WI38 (cell line): ENCODE measurements around the gene GNGT2.

Source experiments
- H3K4me3 ChIP-seq: 2 replicates; pipeline ENCODE4 v1.5.1; 2011; ENCODE audit warnings: low read depth, mild to moderate bottlenecking, control low read depth, low read length
- CTCF ChIP-seq: IDR thresholded peaks from 2 replicates; pipeline ENCODE4 v1.5.1; 2012; ENCODE audit warnings: low read depth, mild to moderate bottlenecking, control low read depth, low read length

GNGT2 gene

DNA sequence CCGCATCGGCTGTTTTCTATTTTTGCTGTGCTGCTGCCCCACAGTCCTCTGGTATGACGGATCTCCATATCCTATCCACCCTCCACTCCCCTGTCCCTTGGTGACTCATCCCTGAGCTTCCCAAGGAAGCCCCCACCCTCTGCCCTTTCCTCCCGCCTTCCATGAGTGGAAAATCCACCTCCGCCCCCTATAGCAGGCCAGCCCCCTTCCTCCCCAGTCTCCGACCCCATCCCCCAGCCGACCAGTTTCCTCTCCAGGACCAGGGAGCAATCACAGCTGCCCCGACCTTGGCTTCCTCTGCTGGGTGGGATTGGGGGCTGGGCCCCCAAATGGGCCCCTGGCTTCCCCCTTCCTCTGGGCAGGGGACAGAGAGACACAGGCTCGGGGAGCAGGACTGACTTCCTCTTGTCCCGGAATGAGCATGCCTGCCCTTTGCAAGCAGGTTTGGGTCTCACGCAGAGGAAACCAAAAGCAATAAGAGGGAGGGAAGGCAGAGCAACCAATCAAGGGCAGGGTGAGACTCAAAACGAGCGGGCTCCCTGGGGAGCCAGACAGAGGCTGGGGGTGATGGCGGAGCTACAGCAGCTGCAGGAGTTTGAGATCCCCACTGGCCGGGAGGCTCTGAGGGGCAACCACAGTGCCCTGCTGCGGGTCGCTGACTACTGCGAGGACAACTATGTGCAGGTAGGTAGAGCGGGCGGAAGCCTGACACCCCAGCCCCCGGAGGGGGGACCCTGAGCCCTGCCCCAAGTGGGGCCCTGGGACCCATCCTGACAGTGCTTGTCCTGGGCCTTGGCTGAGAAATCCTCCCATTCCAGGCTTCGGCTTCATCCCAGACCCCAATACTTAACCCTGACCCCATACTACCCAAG lies at the start of gene GNGT2, which contains the start of gene ABI3:
Gene GNGT2, minus strand, starts transcription at position 417 of the 872 bp plus-strand sequence. CDS start 3,152 bp downstream, outside the sequence.
Gene ABI3, plus strand, starts transcription at position 550 of the 872 bp plus-strand sequence. Its CDS starts 18 bp downstream, at position 568.
- peak within 1 kb of the TSS; percentile 45 for H3K4me3 ChIP-seq
- no peak for TF ChIP-seq CTCF

GRCh38 chr17:49259663-49260010 lies 49.3 kb upstream of the GNGT2 start:
- TF ChIP-seq CTCF: no peak
- H3K4me3 ChIP-seq: peak overlapping the region; percentile 57

- no peak overlapping the region for H3K4me3 ChIP-seq
- no peak for TF ChIP-seq CTCF
Measured at GRCh38 chr17:49258394-49258793, 48.0 kb upstream of the GNGT2 start.

GRCh38 chr17:49255125-49255524 lies 44.8 kb upstream of the GNGT2 start:
- no peak overlapping the region for H3K4me3 ChIP-seq
- TF ChIP-seq CTCF: no peak

DNA sequence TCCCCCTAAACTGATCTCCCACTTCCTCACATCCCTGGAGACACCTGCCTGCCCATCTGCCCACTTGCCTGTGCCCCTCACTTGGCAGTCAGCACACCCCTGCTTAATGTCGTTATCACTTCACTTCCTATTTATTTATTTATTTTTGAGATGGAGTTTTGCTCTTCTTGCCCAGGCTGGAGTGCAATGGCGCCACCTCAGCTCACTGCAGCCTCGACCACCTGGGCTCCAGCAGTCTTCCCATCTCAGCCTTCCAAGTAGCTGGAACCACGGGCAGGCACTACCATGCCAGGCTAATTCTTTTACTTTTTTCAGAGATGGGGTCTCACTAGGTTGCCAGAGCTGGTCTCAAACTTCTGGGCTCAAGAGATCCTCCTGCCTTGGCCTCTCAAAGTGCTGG lies 43.7 kb upstream of the GNGT2 start:
- TF ChIP-seq CTCF: no peak

GRCh38 chr17:49252148-49252695 lies 41.8 kb upstream of the GNGT2 start:
- no peak for TF ChIP-seq CTCF

More for the DNA sequence above, 43.7 kb upstream of the GNGT2 start:
- no peak overlapping the region for H3K4me3 ChIP-seq

DNA sequence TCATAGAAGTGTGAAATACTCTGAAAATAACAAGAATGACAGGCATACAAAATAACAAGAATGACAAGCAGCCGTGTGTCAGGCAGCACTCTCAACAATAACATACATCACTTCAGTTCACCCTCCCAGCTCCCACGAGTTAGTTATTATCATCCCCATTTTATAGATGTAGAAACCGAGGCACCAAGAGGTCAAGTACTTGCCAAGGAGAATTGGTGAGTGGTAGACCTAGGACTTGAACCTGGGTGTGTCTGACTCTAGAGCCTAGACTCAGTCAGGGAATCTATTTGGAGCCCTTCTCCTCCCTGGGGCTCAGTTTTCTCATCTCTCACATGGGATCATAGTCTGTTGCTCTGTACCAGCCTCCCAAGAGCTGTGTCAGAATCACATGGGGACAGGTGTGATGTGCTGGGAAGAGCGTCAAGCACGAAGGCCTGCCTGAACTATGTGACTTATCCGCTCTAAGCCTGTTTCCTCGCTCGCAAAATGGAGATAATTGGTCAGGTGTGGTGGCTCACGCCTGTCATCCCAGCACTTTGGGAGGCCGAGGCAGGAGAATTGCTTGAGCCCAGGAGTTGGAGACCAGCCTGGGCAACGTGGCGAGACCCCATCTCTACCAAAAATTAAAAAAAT lies 39.6 kb upstream of the GNGT2 start:
- no peak overlapping the region for H3K4me3 ChIP-seq
- TF ChIP-seq CTCF: no peak

More at GRCh38 chr17:49252148-49252695, 41.8 kb upstream of the GNGT2 start:
- H3K4me3 ChIP-seq: no peak overlapping the region
